GM19395 (cell line): ENCODE results near the gene DLG4.

Experiments used
- ATAC-seq: cut with Tn5 transposase; IDR thresholded peaks from one replicate; pipeline ENCODE4 v1.9.1; 2021; ENCODE audit warnings: mild to moderate bottlenecking, moderate library complexity; ENCODE audit not compliant: unreplicated experiment

The DLG4 gene

GRCh38 chr17:7215652-7216180 lies 3.9 kb downstream of the DLG4 start:
- ATAC-seq = no peak

DNA sequence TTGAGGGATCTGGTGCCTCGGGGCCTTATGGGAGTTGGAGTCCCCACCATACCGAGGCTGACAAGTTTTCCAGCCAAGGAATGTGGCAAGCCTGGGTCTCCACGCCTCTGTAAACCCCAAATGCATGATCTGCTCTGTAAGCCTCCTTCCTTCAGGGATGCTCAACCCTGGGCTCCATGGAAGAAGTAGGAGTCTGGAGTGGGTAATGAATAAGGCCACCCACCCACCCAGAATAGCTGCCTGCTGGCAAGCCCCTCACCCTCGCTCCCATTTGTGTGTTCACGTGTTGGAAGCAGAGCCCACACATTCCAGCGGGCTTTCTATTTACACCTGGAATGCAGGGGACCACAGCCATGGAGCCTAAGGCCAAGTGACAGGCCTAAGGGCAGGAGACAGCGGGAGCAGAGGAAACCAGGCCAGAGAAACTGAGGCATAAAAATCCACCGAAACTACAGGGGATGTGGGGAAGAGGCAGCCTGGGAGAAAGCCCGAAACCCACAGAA lies 4.4 kb downstream of the DLG4 start:
- no peak for ATAC-seq

DNA sequence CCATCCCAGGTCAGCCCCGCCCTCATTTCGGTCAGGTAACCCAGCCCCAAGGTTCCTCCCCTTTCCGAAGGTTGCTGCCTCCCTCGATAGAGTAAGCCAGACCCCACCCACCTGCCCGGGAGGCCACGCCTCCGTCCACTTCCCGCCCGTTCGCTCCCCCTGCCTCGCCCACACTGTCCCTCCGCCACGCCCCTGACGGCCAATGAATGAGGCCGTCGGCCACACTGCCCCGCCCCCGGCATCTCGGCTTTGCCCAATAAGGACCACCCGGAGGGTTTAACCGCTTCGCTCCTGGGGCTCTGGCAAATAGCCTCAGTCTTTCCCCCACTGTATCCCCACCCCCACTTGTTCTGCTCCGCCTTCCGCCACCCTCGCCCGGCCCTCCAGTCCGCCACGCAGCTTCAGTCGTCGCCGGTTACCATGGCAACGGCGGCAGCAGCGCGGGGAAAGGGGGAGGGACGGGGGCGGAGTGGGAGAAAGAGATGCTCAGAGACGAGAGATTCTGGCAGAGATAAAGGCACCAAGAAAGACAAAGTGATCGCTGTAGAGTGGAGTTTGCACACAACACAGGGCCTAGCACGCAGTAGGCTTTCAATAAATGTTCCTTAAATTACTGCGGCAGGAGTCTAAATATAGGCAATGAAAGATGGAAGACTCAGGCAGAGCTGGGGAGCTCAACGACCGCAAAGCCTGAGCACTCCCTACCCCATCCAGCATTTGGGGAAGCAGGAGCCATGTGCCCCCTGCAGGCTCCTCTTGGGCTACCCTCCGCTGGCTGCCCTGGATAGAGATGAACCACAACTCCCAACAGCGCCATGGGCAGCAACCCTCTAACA lies 5.1 kb downstream of the DLG4 start:
- ATAC-seq = peak; percentile 73

DNA sequence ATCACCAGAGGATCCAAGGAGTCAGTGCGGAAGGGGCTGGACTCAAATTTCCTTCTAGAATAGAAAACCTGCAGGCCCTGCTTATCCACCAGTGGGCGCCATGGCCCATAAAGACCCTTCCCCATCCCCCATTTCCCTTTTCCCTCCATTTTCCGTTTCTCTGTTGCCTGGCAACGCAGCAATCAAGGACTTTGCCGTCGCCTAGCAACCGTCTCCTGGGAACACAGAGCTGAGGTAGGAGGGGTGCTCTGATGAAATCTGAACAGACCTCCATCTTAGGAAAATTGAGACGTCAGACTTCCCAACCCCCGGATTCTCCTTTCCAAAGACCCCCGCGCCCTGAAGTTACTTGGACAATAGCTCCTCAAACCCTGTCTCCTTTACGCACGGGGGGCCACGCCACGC lies 5.7 kb downstream of the DLG4 start:
- no peak for ATAC-seq

DNA sequence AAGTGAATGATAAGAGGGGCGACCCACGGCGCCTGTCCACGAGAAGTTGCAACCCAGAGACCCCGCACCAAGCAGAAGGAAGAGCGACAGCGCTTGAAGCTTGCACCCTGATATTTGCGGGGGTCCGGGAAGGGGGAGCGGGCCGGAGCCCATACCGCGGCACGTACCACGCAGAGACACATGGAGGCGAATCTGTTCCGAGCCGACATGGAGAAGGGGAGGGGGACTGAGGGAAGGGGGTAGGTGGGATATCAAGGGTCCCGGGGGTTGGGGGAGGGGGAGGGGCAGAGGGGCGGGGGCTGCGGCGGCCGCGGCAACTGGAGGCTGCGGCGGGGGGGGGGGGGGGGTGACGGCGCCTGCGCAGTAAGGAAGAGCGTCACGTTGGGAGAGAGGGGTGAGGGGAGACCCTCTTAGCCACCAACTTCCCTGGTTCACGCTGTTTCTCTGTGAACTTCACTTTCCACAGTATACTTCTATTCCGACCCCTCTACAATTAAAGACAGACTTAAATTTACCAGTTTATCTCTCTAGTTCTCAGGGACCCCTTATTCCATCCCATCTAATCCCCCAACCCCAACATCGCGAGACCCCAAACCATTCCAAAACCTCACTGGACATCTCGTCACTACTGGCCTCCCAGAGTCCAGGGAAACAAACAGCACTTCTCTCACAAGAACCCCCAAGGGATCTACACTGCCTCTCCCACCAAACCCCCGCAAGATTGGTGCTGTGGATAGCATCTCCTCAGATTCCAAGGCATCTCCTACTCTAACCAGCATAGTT lies 8.0 kb downstream of the DLG4 start:
- no peak for ATAC-seq

- ATAC-seq = no peak
Observed at GRCh38 chr17:7208754-7209460, 10.7 kb downstream of the DLG4 start.

DNA sequence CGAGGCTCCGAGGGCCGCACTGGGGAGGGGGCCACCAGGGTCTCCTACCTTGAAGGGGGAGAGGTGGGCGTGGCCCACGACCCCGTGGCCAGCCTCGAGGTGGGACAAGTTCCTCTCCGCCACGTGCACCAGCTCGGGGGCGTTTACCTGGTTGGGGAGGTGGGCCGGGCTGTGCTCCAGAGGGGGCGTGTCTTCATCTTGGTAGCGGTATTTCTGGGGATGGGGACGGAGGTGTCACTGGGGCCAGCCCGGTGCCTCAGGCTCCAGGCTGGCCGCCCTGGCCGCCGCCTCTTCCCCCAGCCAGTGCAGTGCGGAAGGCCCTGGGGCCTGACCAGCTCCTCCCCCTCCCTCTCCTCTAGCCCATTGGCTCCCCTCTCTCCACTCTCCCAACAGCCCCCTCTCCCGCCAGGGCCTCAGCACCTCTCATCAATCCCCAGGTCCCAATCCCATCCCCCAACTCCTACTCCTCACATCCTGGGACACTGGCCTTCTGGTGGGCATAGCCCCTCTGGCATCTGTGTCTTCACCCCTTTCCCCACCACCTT lies 11.5 kb downstream of the DLG4 start:
- ATAC-seq = no peak

DNA sequence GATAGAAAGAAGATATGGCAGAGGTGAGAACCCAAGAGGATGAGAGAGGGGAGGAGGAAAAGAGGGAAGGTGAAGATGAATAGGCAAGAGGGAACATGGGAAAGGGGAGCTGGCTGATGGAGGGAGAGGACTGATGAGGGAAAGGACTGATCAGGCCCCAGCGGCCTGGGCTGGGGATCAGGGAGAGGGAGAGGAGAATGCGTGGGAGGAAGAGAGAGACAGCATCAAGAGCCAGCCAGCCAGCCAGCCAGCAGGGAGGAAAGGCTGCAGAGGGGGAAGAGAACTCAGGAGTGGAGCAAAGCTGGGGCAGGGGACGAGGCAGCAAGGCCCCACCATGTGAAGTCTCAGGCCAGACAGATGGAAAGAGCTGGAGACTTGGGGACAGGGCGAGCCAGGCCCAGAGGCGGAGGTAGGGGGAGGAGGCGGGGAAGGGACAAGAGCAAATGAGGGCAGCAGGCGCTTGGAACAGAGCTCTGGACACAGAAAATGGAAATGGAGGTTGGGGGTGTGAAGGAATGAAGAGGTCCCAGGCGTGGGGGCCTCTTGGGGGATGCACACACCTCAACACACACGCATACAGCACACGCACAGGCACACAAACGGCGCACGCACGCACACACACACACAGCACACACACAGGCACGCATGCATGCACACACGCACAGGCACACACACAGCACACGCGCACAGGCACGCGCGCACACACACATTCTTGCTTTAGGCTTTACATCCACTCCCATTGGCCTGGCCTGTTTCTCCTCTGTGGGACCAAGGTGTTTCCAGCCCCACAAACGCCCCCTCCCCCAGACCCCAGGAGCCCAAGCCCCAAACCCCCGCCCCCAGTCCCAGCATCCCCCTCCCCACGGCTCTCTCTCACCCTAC lies 12.3 kb downstream of the DLG4 start:
- no peak for ATAC-seq

GRCh38 chr17:7205561-7205960 lies 14.1 kb downstream of the DLG4 start:
- no peak for ATAC-seq

- ATAC-seq = peak; percentile 86
Observed at GRCh38 chr17:7204828-7205461, 14.7 kb downstream of the DLG4 start.

DNA sequence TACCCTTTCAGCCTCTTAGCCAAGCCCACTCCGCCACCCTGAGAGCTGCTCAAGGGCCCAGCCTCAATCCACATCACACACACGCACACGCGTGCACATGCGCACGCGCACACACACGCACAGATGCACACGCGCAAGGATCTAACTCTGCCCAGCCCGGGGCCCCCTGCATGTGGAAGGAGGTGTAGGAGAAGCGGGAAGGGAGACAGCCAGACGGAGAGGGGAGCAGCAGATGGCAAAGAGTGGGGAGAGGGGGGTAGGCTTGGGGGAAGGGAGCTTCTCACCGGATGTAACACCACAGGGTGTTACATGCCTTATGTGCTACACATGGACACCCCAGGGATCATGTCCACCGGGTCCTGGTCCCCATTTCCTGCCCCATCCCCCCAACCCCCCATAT lies 15.3 kb downstream of the DLG4 start:
- no peak for ATAC-seq

GRCh38 chr17:7203391-7203790 lies 16.2 kb downstream of the DLG4 start:
- ATAC-seq = no peak

GRCh38 chr17:7196651-7197401 lies 22.8 kb downstream of the DLG4 start:
- no peak for ATAC-seq

- ATAC-seq = no peak
Observed at GRCh38 chr17:7195971-7196370, 23.7 kb downstream of the DLG4 start.

DNA sequence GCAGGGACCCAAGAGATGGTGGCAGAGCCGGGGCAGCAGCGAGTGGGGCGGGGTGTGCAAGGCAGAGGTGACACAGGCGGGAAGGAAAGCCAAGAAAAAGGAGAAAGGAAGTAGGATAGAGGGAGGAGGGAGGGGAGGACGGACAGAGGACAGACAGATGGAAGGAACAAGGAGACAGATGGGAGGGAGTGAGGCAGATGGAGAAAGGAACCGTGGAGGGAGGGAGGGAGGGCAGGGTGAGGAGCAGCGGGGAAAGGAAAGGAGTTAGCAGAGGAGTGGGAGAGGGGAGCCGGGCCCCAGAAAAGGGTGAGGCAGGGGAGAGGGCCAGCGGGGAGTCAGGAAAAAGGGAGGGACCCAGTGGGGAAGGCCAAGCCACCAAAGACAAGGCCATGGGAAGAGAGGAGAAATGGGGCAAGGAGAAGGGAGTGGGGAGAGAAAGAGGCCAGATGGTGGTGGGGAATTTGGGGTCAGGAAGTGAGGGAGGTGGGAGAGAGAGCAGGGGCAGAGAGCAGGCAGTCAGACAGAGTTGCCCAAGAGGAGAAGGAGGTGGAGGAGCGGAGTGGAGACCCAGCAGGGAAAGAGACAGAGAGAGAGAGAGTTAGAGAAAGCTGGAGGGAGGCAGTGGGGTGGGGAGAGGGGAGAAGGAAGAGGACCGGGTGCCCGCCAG lies 27.2 kb downstream of the DLG4 start:
- no peak for ATAC-seq

- ATAC-seq = no peak
Observed at GRCh38 chr17:7191571-7192270, 27.9 kb downstream of the DLG4 start.

DNA sequence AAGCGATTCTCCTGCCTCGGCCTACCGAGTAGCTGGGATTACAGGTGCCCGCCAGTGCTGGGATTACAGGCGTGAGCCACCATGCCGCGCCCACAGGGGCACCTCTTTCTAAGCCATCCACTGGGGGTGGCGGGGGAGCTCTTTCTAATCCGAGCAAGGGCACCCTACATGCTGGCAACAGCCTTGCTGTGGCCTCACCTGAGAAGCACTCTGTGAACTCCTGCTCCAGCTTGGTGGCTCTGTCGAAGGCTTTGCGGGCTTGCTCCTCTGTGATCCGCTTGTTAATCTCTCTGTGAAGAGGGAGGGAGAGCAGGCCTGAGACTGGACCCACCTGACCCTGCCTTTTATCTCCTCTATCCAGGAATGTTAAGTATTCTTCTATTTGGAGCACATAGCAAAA lies 28.6 kb downstream of the DLG4 start:
- ATAC-seq = no peak
